K562 (cell line): Measurements from ENCODE around the gene PHB1.

ENCODE experiments used
- DPF2 ChIP-seq: fragments of 450-650 bp; IDR thresholded peaks from 2 replicates; pipeline ENCODE4 v1.6.1; 2016
- ETV6 ChIP-seq, 3 experiments: fragments of 150-350 bp in 1 of 3; sonication (generic) in 1 of 3; formaldehyde crosslinking in 1 of 3; IDR thresholded peaks; 2 replicates each; pipeline versions ENCODE4 v1.6.1 to v1.8.0; 2014 to 2022; ENCODE audit warnings: borderline replicate concordance in 2 of 3, low read depth in 2 of 3, antibody characterized with exemption in 1 of 3, low read length in 1 of 3, mild to moderate bottlenecking in 1 of 3, missing genetic modification reagents in 1 of 3
- HIVEP1 ChIP-seq: fragments of 250-450 bp; sonication (Bioruptor Pico); IDR thresholded peaks from 2 replicates; pipeline ENCODE4 v1.4.0; 2020; ENCODE audit warnings: mild to moderate bottlenecking
- JUNB ChIP-seq: fragments of 450-650 bp; formaldehyde crosslinking; conservative IDR thresholded peaks from 2 replicates; pipeline ENCODE4 v1.4.0; 2020; ENCODE audit warnings: mild to moderate bottlenecking
- MED1 ChIP-seq: sonication (generic); formaldehyde crosslinking; IDR thresholded peaks from 2 replicates; pipeline ENCODE4 v1.8.1; 2023; ENCODE audit warnings: missing genetic modification reagents, borderline replicate concordance
- NFE2L1 ChIP-seq: fragments of 450-650 bp; IDR thresholded peaks from 2 replicates; pipeline ENCODE4 v1.6.1; 2016; ENCODE audit warnings: missing genetic modification characterization, low read depth, mild to moderate bottlenecking, missing compliant biosample characterization, moderate library complexity, borderline replicate concordance
- NR2C2 ChIP-seq, 2 experiments: fragments of 200-800 bp in 1 of 2; sonication (Bioruptor generic) in 1 of 2; sonication (generic) in 1 of 2; formaldehyde crosslinking in 1 of 2; IDR thresholded peaks; 2 replicates each; pipeline versions ENCODE4 v1.6.1 to v1.8.0; 2016 to 2022; ENCODE audit warnings: mild to moderate bottlenecking in 1 of 2, missing compliant biosample characterization in 1 of 2, missing genetic modification characterization in 1 of 2, missing genetic modification reagents in 1 of 2
- POLR2A ChIP-seq: fragments of 450-650 bp; conservative IDR thresholded peaks from 2 replicates; pipeline ENCODE4 v1.6.1; 2016
- SREBF2 ChIP-seq: sonication (generic); formaldehyde crosslinking; IDR thresholded peaks from 2 replicates; pipeline ENCODE4 v1.4.0; 2020; ENCODE audit warnings: mild to moderate bottlenecking, missing genetic modification reagents
- XRCC3 ChIP-seq: fragments of 450-650 bp; IDR thresholded peaks from 2 replicates; pipeline ENCODE4 v1.6.1; 2017; ENCODE audit warnings: mild to moderate bottlenecking, moderate library complexity
- ZNF174 ChIP-seq: fragments of 250-450 bp; sonication (Bioruptor Pico); IDR thresholded peaks from 2 replicates; pipeline ENCODE4 v1.4.0; 2020; ENCODE audit warnings: mild to moderate bottlenecking
- ZNF778 ChIP-seq: fragments of 450-650 bp; formaldehyde crosslinking; IDR thresholded peaks from 2 replicates; pipeline ENCODE4 v1.4.0; 2020; ENCODE audit warnings: mild to moderate bottlenecking, moderate library complexity

DNA sequence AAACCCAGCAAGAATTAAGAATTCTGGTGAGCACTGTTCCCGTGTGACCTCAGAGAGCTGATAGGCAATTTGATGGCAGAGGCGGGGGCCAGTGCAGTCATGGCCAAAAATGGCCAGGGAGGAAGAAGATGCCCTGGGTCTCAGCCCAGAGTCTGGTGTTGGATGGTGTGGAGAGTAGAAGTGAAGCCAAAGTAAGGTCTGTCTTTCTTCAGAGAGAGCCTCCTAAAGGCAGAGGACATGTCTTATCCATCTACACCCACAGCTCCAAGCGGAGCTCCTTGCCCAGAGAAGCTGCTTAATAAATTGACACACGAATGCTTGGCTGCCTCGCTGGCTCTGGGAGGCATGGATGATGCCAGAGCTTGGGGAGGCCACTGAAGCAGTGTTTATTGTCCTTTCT is 32.9 kb downstream of the PHB1 start:
- TF ChIP-seq ZNF174 (CRISPR knock-in tag) (no peak), NR2C2 (CRISPR knock-in tag; IDR thresholded peaks at IDR 0.05) (no peak), NR2C2 (tag; IDR thresholded peaks at IDR 0.05) (no peak), XRCC3 (no peak), JUNB (no peak), ETV6 (IDR thresholded peaks at IDR 0.05; ENCODE audit: borderline replicate concordance in 1 of 2, low read depth in 2 of 2, low read length in 1 of 2) (no peak), ETV6 (CRISPR knock-in tag; IDR thresholded peaks at IDR 0.05; ENCODE audit: borderline replicate concordance) (no peak), SREBF2 (CRISPR knock-in tag) (no peak), HIVEP1 (CRISPR knock-in tag) (no peak), POLR2A (no peak), NFE2L1 (tag) (no peak), MED1 (CRISPR knock-in tag) (no peak), DPF2 (no peak), ZNF778 (CRISPR knock-in tag) (no peak)
